NCI-H82 treated with DMSO at 0.1 percent for 48 hours (cell line): ENCODE data around the gene SNRPA1.

Experiments
- DNase-seq: peaks from one replicate; lab custom pipeline; 2025; ENCODE audit not compliant: unreplicated experiment; lab: John Stamatoyannopoulos, UW

The SNRPA1 gene

GRCh38 chr15:101264911-101265641 is 30.0 kb downstream of the SNRPA1 start:
- DNase-seq = no peak

DNA sequence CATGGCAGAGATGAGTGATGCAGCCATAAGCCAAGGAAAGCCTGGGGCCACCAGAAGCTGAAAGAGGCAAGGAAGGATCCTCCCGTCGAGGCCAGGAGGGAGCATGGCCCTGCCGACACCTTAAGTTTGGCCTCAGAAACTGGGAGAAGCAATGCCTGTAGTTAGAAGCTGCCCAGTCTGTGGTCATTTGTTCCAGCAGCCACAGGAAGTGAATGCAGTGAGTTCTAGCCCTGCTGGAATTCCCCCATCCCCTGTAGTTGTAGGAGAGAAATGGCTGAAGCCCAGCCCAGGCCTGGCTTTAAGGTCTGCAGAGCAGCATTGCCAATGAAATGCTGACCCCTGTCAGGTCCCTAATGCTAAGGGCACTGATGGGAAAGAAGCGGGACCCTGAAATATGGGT is 31.0 kb downstream of the SNRPA1 start:
- DNase-seq = no peak

DNA sequence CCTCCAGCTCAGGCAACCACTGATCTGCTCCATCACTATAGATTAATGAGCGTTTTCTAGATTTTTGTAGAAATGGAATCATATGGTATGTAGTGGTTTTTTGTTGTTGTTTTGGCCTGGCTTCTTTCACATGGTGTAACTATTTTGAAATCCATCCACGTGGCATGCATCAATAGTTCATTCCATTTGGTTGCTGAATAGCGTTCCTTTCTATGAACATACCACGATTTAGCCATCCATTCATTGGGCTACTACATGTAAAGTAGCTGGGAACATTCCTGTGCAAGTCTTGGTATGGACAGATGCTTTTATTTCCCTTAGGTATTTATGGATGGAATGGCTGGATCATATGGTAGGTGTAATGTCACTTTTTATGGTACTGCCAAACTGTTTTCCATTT is 32.5 kb downstream of the SNRPA1 start:
- no peak for DNase-seq

DNA sequence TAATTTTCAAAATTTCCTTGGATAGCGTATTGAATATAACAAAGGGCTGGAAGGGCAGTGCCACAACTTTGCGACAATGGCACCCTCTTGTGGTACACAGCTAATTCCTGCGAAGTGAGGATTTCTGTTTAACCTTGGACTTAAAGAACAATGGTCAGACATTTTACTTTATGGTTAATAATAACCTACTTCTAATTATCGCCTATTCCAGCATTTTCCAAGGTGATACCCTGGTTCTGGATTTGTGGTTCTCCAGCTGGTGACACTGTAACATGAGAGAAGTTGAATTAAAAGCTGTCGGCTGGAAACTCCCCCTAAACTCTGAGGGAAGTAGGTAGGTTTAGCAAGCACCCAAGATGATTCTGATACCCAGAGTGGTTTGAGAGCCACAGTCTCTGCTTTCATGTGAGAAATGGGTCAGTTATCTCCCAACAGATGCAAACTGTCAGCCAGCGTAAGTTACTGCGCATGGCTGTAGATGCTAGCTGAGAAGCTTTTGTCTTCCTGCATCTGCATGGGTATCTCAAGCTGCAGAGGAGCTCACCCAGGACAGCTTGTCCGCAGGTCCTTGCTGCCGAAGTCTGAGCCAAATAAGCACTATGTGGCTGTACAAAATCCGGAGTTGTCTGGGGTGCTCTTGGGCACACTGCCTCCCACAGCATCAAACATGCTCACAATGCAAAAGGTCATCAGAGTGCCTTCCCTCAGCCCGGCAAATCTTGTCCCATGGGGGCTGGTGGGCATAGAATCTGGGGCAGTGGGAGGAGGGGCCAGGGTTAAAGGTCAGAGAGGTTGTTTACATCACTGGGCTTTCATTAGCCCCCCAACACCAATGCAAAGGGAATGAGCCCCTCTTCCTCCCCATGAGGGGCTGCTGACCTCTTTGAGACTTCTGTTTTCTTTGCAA is 36.6 kb downstream of the SNRPA1 start:
- DNase-seq = peak; percentile 8

DNA sequence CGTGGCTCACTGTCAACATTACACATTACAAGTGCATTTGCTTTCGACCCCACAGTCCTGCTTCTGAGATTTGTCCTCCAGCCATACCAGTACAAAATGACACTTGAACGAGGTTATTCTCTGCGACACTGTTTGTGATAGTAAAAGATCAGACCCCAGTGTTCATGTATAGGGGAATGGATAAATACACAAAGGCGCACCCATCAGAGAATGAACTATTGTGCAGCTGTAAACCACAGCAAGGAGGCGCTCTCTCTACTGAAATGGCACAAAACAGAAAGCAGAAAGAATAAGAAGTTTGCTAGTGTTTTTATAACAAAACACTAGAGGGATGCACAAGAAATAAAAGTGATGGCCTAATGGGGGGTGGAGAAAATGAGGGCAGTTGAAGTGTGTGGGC is 38.3 kb downstream of the SNRPA1 start:
- no peak for DNase-seq

- DNase-seq = peak; percentile 23
These were observed 39.3 kb downstream of the SNRPA1 start for GRCh38 chr15:101255615-101256241.

GRCh38 chr15:101255051-101255395 is 40.0 kb downstream of the SNRPA1 start:
- DNase-seq = no peak

DNA sequence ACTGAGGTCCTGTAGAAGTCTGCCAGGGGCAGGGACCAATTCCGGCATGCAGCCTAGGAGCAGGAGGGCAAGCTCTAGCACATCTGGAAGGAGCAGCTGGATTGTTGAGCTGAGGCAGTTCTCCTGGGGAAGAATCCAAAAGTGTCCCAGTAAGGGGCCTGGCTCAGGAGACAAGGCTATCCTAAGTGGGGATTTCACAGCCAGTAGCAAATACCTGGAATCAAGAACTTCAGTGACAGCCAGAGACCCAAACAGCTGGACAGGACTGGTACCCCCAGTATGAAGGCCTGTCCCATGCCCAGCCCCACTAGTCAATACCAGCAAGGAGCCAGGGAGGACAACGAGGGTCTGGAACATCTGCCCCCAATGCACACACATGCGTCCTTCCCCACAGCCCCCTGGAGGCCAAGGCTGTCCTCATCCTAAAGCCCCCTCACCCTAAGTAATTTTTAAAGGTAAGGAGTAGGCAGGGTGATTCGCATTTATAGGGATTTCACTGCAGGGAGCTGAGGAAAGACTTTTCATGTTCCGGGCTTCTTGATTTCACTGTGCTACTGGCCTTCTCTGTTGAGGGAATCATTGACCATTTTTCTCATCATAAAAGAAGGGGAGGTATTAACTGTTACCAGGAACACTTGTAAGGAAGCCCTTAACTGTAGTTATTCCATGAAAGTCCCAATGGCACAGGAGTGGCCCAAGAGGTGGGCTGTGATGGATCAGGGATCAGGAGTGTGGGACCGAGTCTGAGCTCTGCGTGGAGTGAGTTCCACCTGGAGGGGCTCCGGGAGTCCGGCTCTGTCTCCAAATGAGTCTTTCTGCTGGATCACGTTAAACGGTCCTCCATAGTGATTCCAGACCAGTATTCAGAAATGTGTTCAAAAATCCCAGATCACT is 40.6 kb downstream of the SNRPA1 start:
- DNase-seq = no peak

DNA sequence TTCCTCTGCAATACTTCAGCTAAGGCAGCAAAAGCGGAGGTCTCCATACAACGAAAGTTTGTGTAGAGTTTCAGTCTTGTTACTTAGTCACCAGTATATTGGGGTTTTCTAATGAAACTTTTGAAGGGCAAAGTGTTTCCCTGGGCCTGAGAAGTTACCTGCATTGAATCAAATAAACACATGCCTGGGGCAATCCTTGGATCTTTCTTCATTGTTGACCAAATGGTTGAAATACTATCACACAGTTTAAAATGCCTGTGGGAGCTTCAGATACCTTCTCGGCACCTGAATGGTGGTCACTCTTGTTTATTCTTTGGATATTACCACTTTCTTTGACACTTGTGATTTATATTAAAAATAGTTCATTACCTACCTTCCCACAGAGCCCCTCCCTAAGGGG is 42.2 kb downstream of the SNRPA1 start:
- DNase-seq = no peak

GRCh38 chr15:101251830-101252820 is 42.9 kb downstream of the SNRPA1 start, which contains the start of gene CHSY1:
TSS of gene CHSY1 (minus strand) at chr15:101252048. CDS start at chr15:101251456, 592 bp downstream.
- peak; percentile 57 for DNase-seq

DNA sequence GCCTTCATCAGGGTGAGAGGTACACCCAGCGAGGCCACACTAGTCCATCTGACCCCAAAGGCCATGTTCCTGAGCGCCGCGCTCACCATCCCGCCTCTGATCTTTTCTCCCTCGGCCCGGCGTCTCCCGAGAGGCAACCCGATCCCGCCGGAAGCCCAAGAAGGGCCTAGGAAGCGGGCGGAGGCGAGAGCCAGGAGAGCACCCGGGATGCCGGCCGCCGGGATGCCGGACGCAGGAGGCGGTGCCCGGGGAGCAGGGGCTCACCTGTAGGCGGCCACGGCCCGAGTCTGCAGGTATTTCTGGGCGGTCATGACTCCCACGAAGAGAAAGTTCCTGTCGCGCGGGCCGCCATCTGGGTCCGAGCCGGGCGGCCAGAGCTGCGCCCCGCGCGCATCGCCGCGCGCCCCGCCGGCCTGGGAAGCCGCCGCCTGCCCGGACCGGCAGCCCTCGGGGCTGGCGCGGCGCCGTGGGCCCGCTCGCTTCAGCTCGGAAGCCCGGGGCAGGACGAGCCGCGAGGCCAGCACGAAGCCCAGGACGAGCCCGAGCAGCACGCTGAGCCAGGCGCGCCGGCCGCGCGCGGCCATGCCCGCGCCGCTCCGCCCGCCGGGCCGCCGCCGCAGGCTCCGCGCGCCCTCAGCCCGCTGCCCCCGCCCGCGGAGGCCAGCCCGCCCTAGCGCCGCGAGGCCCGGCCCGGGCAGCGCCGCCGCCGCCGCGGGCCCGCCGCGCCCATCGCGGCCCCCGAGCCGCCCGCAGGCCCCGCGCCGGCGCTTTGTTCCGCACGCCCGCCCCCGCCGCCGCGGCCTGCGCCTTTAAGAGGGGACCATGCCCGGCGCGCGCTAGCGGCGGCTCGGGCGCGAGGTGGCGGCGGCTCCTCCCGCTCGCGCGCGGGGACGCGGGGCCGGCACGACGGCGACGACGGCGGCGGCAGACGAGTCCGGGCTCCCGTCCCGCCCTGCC is 43.9 kb downstream of the SNRPA1 start:
- DNase-seq = no peak

GRCh38 chr15:101250341-101250831 is 44.7 kb downstream of the SNRPA1 start:
- DNase-seq = no peak

DNA sequence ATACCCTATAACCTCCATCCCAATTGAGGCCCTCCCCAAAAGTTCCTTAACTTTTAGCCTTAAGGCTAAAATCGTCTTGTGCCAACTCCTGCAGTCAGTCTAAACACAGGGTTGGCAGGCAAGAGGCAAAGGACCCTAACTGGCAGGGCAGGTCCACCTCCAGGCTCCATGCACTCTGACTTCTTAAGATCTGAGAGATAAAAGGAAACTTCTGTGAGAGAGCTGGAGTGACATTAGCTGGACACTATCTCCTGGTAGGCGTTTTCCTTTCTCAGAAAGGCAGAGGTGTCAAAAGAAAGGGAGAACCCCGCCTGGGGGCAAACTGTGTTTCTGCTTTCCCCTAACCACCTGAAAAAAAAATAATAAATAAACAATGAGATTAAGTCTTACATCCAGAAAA is 46.8 kb downstream of the SNRPA1 start:
- DNase-seq = no peak

DNA sequence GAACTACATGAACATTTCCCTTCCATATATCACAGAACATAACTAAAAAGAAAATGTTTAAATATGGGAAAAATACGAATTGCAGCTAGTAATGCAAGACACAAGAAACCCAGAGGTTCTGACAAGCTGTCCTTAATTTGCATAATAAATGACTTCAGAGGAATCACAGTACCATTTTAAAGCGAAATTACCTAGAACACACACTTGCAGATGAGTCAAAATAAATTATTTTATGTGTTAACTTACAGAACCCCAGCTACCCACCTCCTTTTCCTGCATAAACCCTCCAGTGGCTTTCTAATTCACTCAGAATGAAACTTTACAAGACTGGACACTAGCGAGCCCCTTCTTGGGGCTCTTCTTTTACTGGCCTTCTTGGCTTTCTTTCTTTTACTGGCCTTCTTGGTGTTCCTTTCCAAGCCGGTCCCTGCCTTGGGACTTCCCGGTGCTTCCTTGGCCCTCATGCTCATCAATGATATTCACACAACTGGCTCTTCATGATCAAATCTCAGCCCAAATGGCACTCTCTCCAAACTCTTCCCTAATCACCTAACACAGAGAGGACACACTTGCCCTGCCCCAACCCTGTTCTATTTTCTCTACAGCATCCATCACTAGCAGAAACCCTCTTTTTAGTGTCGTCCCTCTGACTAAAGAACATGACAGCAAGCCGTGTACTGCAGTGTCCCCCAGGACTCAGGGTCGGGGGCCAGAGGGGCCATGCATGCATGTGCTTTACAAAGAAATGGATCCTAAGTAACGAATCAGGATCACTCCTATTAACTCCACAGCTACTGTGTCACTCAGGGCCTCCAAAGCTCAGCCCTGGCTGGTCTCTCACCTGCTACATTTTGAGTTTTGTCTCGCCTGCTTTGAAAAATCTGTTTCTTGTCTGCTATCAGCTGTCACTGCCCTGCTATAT is 48.0 kb downstream of the SNRPA1 start:
- DNase-seq = no peak

DNA sequence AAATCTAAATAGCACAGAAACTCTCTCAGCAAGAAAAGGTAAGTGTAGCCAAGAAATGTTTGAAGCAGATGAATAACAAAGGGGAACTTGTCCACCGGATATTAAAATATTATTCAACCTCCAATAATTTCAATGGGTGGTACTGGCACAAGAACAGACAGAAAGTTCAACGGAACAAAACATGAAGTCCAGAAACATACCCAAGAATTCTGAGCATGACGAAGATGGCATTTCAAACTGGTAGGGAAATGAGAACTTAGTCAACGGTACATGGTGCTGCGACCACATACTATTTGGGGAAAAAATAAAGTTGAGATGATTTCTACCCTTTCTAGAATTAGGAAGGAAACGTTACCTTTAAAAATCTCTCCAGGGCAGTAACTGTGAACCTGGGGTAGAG is 48.7 kb downstream of the SNRPA1 start:
- no peak for DNase-seq

GRCh38 chr15:101244889-101245668 is 50.0 kb downstream of the SNRPA1 start:
- DNase-seq = no peak
